Measurements from ENCODE around the gene KIF26B. TPM values are rescaled to one million over a fixed set of nuclear protein-coding genes. Genes with fewer than 3 reads are reported as not detected.

The KIF26B gene
- total and polyA plus RNA-seq, 8 donors, result 0.27 to 4.5 (median 0.63) TPM

GRCh38 chr1:245337829-245338484, 183.2 kb downstream of the KIF26B start:
- no peak for DNase-seq
- TF ChIP-seq, protein P1, sequence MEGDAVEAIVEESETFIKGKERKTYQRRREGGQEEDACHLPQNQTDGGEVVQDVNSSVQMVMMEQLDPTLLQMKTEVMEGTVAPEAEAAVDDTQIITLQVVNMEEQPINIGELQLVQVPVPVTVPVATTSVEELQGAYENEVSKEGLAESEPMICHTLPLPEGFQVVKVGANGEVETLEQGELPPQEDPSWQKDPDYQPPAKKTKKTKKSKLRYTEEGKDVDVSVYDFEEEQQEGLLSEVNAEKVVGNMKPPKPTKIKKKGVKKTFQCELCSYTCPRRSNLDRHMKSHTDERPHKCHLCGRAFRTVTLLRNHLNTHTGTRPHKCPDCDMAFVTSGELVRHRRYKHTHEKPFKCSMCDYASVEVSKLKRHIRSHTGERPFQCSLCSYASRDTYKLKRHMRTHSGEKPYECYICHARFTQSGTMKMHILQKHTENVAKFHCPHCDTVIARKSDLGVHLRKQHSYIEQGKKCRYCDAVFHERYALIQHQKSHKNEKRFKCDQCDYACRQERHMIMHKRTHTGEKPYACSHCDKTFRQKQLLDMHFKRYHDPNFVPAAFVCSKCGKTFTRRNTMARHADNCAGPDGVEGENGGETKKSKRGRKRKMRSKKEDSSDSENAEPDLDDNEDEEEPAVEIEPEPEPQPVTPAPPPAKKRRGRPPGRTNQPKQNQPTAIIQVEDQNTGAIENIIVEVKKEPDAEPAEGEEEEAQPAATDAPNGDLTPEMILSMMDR (IDR thresholded peaks at IDR 0.05), result no peak
- intact Hi-C loops (cut with DNase I), result no loop called here

GRCh38 chr1:245338485-245338877, 183.7 kb downstream of the KIF26B start:
- TF ChIP-seq, protein P1 (IDR thresholded peaks at IDR 0.05), result no peak
- H3K4me1 ChIP-seq, result no peaks in the 10 kb centered on the region
- no peak overlapping the region for H3K27ac ChIP-seq
- intact Hi-C loops (cut with DNase I), result no loop called here
- H3K4me3 ChIP-seq, result no peak overlapping the region
- no peaks in the 10 kb centered on the region for H3K9me3 ChIP-seq
- no peak for FAIRE-seq
- no peak for ATAC-seq
- 78 to 81% methylated on average over 5 of the region's 5 CpGs for WGBS, 2 donors
- DNase-seq, result no peak
- no peaks in the 10 kb centered on the region for H3K27me3 ChIP-seq
- no peaks in the 10 kb centered on the region for H3K36me3 ChIP-seq

More at GRCh38 chr1:245337829-245338484, 183.2 kb downstream of the KIF26B start:
- no peaks in the 10 kb centered on the region for H3K36me3 ChIP-seq
- H3K4me3 ChIP-seq, result no peak overlapping the region
- H3K4me1 ChIP-seq, result no peaks in the 10 kb centered on the region
- no peaks in the 10 kb centered on the region for H3K9me3 ChIP-seq
- FAIRE-seq (no peak), ATAC-seq (no peak)
- no peaks in the 10 kb centered on the region for H3K27me3 ChIP-seq
- 42 to 44% methylated on average over 10 of the region's 10 CpGs for WGBS, 2 donors
- H3K27ac ChIP-seq, result no peak overlapping the region

DNA sequence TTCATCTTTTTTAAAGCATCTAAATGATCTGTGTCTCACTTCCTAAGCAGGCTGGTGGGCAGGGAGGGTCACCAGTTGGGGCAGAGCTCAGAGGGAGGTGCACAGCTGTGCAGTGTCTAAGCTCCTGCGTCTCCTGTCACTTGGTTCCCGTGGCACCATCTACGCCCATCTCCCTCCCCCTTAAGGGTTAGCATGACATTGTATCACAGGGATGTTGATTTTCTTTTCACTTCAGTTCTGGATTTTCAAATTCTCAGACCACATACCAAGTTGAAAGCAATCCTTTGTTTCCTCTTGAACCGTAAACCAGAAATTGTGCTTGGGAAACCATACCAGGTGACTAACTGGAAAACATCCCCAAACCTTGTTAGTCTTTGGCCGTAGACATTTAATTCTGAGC, 187.0 kb downstream of the KIF26B start:
- no peak overlapping the region for H3K4me3 ChIP-seq
- no peaks in the 10 kb centered on the region for H3K4me1 ChIP-seq
- ATAC-seq (no peak), FAIRE-seq (no peak), DNase-seq (no peak)
- H3K27ac ChIP-seq, result no peak overlapping the region
- no peaks in the 10 kb centered on the region for H3K36me3 ChIP-seq
- H3K27me3 ChIP-seq, result no peaks in the 10 kb centered on the region
- no peaks in the 10 kb centered on the region for H3K9me3 ChIP-seq
- TF ChIP-seq, protein P1 (IDR thresholded peaks at IDR 0.05), result no peak
- intact Hi-C loops (cut with DNase I), result no loop called here
- WGBS, 2 donors, result 82 to 87% methylated on average over 5 of the region's 5 CpGs

DNA sequence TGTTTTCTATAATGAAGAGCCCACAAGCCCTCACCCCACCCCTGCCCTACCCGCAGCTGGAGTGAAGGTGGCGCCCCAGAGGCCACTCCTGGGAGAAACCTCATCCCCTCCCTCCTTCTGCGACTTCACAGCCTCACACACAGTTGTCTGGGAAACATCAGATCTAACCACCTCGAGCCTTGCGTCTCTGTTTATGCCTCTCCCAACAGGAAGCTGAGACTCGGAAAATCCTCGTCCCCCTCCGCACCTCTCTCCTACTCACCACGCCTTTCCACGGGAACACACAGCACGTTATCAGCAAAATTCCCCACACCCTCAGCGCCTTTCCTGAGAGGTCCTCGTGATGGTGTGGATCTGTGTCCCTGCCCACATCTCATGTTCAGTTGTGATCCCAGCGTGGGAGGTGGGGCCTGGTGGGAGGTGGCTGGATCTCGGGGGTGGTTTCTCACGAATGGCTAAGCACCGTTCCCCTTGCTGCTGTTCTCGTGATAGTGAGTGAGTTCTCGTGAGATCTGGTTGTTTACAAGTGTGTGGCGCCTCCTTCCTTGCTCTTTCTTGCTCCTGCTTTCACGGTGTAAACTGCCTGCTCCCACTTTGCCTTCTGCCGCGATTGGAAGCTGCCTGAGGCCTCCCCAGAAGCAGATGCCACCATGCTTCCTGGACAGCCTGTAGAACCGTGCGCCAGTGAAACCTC, 190.6 kb downstream of the KIF26B start:
- Histone ChIP-seq H3K9me3 (no peaks in the 10 kb centered on the region), H3K36me3 (no peaks in the 10 kb centered on the region), H3K27me3 (no peaks in the 10 kb centered on the region), H3K27ac (no peak overlapping the region), H3K4me3 (no peak overlapping the region), H3K4me1 (no peaks in the 10 kb centered on the region)
- TF ChIP-seq, protein P1 (IDR thresholded peaks at IDR 0.05), result no peak
- 69 to 75% methylated on average over 25 of the region's 25 CpGs for WGBS, 2 donors
- DNase-seq (no peak), FAIRE-seq (no peak), ATAC-seq (no peak)
- intact Hi-C loops (cut with DNase I), result no loop called here

DNA sequence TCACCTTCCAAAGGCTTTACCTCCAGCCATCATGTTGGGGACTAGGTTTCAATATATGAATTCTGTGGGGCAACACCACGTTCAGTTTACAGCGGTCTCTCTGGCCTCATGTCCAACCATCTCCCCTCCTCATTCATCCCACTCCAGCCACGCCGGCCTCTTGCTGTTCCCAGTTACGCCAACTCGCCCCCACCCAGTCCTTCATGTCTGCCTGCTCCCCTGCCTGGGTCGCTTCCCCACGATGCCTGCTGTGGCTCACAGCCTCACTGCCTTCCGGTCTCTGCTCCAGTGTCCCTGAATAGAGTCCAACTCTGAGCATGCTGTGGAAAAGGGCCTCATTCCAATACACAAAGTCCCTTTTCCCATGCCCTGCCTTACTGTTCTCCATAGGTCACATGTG, 193.8 kb downstream of the KIF26B start:
- Histone ChIP-seq H3K36me3 (no peaks in the 10 kb centered on the region), H3K27me3 (no peaks in the 10 kb centered on the region), H3K4me1 (no peaks in the 10 kb centered on the region), H3K4me3 (no peak overlapping the region), H3K27ac (no peak overlapping the region), H3K9me3 (no peaks in the 10 kb centered on the region)
- DNase-seq, result no peak
- TF ChIP-seq, protein P1 (IDR thresholded peaks at IDR 0.05), result no peak
- no peak for ATAC-seq
- FAIRE-seq, result no peak
- intact Hi-C loops (cut with DNase I), result no loop called here
- WGBS, 2 donors, result 84 to 89% methylated on average over 9 of the region's 9 CpGs

All from pancreas (tissue), 10 donors.